G401 (cell line): ENCODE measurements around the gene IKZF5. TPM values are rescaled to one million over a fixed set of nuclear protein-coding genes. Genes with fewer than 3 reads are reported as not detected.

Experiments used
- DNase-seq: peaks from one replicate; pipeline ENCODE4 v3.0.0-alpha.2; 2015; ENCODE audit warnings: low spot score
- in situ Hi-C: cut with HindIII; loops from 2 replicates; pipeline ENCODE4 v1.10.0; 2016; ENCODE audit warnings: low sequenced_read_pairs, mixed read lengths
- total RNA-seq: library from RNA; depleted of rRNA; stranded (reverse); fragments of >200 nt; shearing (Covaris generic); gene quantifications from 2 replicates; pipeline ENCODE4 v1.2.3, GENCODE V29; 2014

Gene IKZF5
- total RNA-seq, 1 experiment from 2014 or later, result 1.0 TPM

GRCh38 chr10:123018531-123018930 lies 9.9 kb upstream of the IKZF5 start:
- in situ Hi-C loops, result no loop called here
- DNase-seq, result no peak

GRCh38 chr10:123017421-123018165 lies 9.0 kb upstream of the IKZF5 start:
- in situ Hi-C loops, result no loop called here
- no peak for DNase-seq

DNA sequence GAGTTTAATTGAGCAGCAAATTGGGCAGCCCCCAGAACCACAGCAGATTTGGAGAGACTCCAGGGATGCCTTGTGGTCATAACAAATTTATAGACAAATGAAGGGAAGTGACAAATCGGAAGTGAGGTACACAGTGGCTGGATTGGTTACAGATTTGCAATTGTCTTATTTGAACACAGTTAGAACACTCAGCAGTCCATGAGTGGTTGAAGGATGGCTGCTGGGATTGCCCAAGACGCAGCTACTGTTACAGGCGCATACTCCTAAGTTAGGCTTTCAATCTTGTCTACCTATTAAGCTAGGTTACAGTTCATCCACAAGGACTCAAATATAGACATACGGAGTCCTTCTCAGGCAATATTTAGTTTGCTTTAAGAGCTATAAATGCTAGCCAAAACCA lies 7.6 kb upstream of the IKZF5 start:
- no peak for DNase-seq
- in situ Hi-C loops, result no loop called here

- in situ Hi-C loops, result no loop called here
- DNase-seq, result no peak
These were observed 6.2 kb upstream of the IKZF5 start for GRCh38 chr10:123014772-123015171.

GRCh38 chr10:123013456-123014419 lies 5.1 kb upstream of the IKZF5 start:
- in situ Hi-C loops, result no loop called here
- no peak for DNase-seq

DNA sequence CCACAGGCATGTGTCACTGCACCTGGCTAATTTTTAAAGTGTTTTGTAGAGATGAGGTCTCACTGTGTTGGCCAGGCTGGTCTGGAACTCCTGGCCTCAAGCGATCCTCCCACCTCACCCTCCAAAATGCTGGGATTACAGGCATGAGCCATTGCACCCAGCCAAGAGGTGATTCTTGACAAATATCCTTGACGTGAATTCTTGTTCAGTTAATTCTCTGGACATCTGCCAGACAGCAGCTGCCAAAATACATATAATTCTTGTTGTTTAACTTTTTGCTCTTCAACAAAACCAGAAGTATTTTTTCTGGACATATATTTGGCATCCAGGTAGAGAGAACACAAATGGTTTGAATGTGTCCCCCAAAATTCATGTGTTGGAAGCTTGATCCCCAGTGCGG lies 3.4 kb upstream of the IKZF5 start:
- DNase-seq, result no peak

GRCh38 chr10:123009105-123009820 lies 668 bp upstream of the IKZF5 start:
- in situ Hi-C loops, result no loop called here

More for the DNA sequence above, 3.4 kb upstream of the IKZF5 start:
- in situ Hi-C loops, result no loop called here

GRCh38 chr10:123007558-123008354 lies 839 bp downstream of the IKZF5 start:
- in situ Hi-C loops, result no loop called here
- peak; percentile 66 for DNase-seq

More at GRCh38 chr10:123009105-123009820, 668 bp upstream of the IKZF5 start:
- DNase-seq, result peak; percentile 41

GRCh38 chr10:123004298-123004697 lies 4.3 kb downstream of the IKZF5 start:
- in situ Hi-C loops, result no loop called here
- no peak for DNase-seq

- in situ Hi-C loops, result no loop called here
- DNase-seq, result no peak
These were observed 7.2 kb downstream of the IKZF5 start for GRCh38 chr10:123001370-123001769.

DNA sequence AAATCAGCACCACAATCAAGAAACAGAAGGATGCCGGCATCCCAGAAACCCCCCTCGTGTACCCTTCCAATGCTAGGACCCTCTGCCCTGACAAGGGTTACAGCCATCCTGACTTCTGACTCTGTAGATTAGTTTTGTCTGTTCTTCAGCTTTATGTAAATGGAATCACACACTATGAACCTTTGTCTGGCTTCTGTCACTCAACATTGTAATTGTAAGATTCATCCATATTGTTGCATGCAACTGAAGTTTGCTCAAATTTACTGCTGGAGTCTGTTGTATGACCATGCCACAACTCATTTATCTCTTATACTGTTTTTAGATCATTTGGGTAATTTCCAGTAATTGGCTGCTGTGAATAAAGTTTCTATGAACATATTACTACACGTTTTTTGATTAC lies 8.4 kb downstream of the IKZF5 start:
- in situ Hi-C loops, result no loop called here
- no peak for DNase-seq

DNA sequence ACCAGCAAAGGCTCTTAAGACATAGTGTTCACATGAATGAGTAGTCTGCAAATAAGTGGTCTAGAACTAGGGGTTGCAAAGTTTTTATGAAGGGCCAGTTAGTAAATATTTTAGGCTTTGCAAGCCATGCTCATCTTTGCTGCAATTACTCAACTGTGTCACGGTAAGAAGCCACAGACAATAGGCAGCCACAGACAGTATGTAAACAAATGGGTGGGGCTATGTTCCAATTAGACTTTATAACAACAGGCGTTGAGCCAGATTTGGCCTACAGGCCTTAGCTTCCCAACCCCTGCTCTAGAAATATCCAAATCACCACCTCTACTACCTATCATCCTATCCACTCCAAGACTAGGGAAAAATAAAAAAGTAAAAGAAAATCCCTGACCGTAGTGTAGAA lies 9.2 kb downstream of the IKZF5 start:
- in situ Hi-C loops, result no loop called here
- no peak for DNase-seq

DNA sequence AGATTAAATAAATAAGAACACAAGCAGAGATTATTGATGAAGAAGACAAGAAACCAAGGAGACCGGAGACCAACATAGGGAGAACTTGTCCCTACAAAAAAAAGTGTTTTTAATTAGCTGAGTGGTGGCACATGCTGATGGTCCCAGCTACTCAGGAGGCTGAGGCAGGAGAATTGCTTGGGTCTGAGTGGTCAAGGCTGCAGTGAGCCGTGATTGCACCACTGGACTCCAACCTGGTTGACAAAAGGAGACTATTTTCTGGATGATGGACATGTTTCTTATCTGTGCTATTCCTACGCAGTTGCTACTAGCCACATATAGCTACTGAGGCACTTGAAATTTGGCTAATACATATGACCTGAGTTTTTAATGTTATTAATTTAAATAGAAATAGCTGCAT lies 9.7 kb downstream of the IKZF5 start:
- in situ Hi-C loops, result no loop called here

DNA sequence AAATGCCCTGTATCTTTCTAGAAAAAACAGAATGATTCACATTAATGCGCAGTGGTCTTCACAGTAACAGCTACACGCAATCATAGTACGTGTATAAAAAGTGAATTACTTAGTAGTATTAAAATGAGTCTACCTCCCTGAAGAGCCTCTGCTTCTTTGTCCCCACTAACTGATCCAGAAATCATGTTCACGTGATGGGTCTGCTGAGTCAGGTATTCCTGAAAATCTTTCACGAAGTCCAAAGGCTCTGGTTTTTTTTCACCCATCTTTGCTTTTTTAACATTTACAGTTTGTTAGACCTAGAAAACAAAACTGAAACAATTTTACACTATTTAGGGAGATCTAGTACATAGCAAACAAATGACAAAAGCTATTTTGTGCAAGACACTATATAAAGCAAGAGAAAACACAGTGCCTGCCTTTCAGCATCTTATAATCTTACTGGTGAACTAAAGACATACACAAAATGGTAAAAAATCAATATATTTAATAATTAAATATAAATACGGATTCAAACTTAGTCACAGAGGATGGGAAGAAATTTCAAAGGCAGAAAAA lies 10.2 kb downstream of the IKZF5 start:
- DNase-seq, result no peak
- in situ Hi-C loops, result no loop called here

More for the DNA sequence above, 9.7 kb downstream of the IKZF5 start:
- no peak for DNase-seq

GRCh38 chr10:122997864-122998263 lies 10.7 kb downstream of the IKZF5 start:
- in situ Hi-C loops, result no loop called here
- DNase-seq, result no peak

DNA sequence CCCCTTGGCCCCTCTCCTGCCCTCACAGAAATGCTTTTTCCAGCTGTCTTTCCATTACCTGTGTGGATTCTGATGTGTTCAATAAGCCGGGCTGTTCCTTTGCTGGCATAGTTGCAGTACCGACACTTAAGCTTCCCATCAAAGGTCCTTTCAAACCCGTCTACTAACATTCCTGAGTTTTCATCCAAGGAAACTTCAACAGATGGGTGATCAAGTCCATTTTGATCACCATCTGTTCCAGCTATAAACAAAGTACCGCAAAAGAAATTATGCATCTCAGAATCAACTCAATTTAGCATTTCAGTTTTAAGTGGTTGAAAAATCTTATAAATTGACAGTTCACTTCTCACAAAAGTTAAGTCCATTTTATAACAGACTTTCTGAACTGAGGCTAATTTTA lies 12.7 kb downstream of the IKZF5 start:
- in situ Hi-C loops, result no loop called here
- no peak for DNase-seq

GRCh38 chr10:122993797-122994336 lies 14.7 kb downstream of the IKZF5 start:
- in situ Hi-C loops, result no loop called here
- DNase-seq, result no peak

DNA sequence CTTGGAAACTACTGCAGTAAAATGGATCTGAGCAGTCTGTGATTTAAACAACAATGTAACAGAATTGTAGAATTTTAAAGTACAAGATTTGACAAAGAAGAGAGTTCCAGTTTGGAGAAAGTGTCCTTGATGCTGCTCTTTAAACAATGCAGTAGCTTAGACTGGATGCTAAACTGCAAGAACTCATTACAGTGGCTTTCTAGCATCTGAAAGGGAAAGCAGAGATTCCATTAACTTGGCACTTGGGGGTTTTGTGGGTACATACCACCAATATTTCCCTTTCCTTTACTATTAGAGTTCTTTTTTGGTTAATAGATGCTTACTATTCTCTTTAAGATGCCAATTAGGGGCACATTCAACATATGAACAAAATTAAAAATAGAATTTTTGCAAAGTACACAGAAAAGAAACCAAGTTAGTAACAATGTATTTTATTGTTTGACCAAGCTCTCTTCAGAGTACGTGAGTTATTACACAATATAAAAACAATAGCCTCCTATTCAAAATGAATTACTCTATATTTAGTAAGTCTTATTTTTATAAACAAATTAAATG lies 16.5 kb downstream of the IKZF5 start:
- no peak for DNase-seq
- in situ Hi-C loops, result no loop called here
